Measurements from ENCODE around the gene PTH1R.

DNA sequence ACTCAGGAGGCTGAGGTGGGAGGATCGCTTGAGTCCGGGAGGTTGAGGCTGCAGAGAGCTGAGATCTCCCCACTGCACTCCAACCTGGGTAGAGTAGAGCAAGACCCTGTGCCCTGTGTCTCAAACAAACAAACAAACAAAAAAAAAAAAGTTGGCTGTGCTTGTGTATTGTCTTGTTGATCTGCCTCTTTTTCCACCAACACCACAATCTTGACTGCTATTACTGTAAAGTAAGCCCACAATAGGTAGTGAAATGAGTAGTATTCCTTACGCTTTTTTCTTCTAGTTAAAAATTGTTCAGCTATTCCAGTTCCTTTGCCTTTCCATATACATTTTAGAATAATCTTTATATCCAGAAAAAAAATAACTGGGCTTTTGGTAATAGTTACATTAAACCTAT is 35.5 kb downstream of the PTH1R start:
- TF ChIP-seq, protein P1, sequence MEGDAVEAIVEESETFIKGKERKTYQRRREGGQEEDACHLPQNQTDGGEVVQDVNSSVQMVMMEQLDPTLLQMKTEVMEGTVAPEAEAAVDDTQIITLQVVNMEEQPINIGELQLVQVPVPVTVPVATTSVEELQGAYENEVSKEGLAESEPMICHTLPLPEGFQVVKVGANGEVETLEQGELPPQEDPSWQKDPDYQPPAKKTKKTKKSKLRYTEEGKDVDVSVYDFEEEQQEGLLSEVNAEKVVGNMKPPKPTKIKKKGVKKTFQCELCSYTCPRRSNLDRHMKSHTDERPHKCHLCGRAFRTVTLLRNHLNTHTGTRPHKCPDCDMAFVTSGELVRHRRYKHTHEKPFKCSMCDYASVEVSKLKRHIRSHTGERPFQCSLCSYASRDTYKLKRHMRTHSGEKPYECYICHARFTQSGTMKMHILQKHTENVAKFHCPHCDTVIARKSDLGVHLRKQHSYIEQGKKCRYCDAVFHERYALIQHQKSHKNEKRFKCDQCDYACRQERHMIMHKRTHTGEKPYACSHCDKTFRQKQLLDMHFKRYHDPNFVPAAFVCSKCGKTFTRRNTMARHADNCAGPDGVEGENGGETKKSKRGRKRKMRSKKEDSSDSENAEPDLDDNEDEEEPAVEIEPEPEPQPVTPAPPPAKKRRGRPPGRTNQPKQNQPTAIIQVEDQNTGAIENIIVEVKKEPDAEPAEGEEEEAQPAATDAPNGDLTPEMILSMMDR (IDR thresholded peaks at IDR 0.05): no peak
- no peak for TF ChIP-seq POLR2A (IDR thresholded peaks at IDR 0.05)

Measured in heart left ventricle (tissue), 13 donors.